OCI-LY3 (cell line): ENCODE data around the gene HECW1.

Experiments
- H2AFZ ChIP-seq: fragments of 200-600, 300-600 bp; shearing (Covaris generic); 2 replicates; pipeline ENCODE4 v1.6.0; 2014; ENCODE audit warnings: antibody characterized with exemption, low read depth, low read length
- H3K27ac ChIP-seq: fragments of 200-600, 300-600 bp; sonication (generic); 2 replicates; pipeline ENCODE4 v1.5.1; 2014; ENCODE audit warnings: mild to moderate bottlenecking, low read length, moderate library complexity, mixed read lengths
- H3K27me3 ChIP-seq: fragments of 200-600, 300-600 bp; sonication (generic); 2 replicates; pipeline ENCODE4 v1.6.1; 2014; ENCODE audit warnings: low read depth, low read length, mixed read lengths
- H3K36me3 ChIP-seq: fragments of 200-600, 300-600 bp; sonication (generic); replicated peaks from 2 replicates; pipeline ENCODE3; 2014; ENCODE audit warnings: low read depth, low read length, mixed read lengths
- H3K4me1 ChIP-seq: fragments of 300-600, 200-600 bp; sonication (generic); 2 replicates; pipeline ENCODE4 v1.6.1; 2014; ENCODE audit warnings: low read length, mixed read lengths
- H3K4me2 ChIP-seq: fragments of 200-600, 300-600 bp; sonication (generic); 2 replicates; pipeline ENCODE4 v1.6.1; 2014; ENCODE audit warnings: low read length, mixed read lengths
- H3K4me3 ChIP-seq: fragments of 300-600, 200-600 bp; sonication (generic); 2 replicates; pipeline ENCODE4 v1.5.1; 2014; ENCODE audit warnings: antibody characterized with exemption, mild to moderate bottlenecking, low read length, moderate library complexity
- H3K79me2 ChIP-seq: fragments of 300-600, 200-600 bp; shearing (Covaris generic); 2 replicates; pipeline ENCODE4 v1.6.1; 2014; ENCODE audit warnings: mild to moderate bottlenecking, low read length, mixed read lengths
- H3K9ac ChIP-seq: fragments of 300-600, 200-600 bp; shearing (Covaris generic); 2 replicates; pipeline ENCODE4 v1.6.0; 2014; ENCODE audit warnings: mild to moderate bottlenecking, low read length, moderate library complexity
- H3K9me3 ChIP-seq: fragments of 200-600, 300-600 bp; shearing (Covaris generic); 2 replicates; pipeline ENCODE4 v1.6.1; 2014; ENCODE audit warnings: low read length, mixed read lengths; ENCODE audit not compliant: insufficient read depth
- H4K20me1 ChIP-seq: fragments of 200-600, 300-600 bp; sonication (generic); 2 replicates; pipeline ENCODE4 v1.6.1; 2016; ENCODE audit warnings: low read length, mixed read lengths; ENCODE audit not compliant: insufficient read depth
- CTCF ChIP-seq: fragments of 200-600, 300-600 bp; sonication (generic); IDR thresholded peaks from 2 replicates; pipeline ENCODE4 v1.5.1; 2014; ENCODE audit warnings: antibody characterized with exemption, low read length, low read depth
- EZH2phosphoT487 ChIP-seq: fragments of 200-600 bp; shearing (Covaris generic); IDR thresholded peaks from 2 replicates; pipeline ENCODE4 v1.6.1; 2018; ENCODE audit warnings: antibody characterized with exemption, mixed run types, low read depth

The HECW1 gene

GRCh38 chr7:43291789-43292188, 179.3 kb downstream of the HECW1 start:
- H2AFZ ChIP-seq, result no peak overlapping the region
- no peaks in the 10 kb centered on the region for H4K20me1 ChIP-seq
- H3K9ac ChIP-seq, result no peak overlapping the region
- H3K79me2 ChIP-seq, result no peaks in the 10 kb centered on the region
- H3K27me3 ChIP-seq, result 0 out of 2 replicates have a peak, but pooled peaks cover 3% of the 10 kb centered on the region
- H3K9me3 ChIP-seq, result 0 out of 2 replicates have a peak, but pooled peaks cover 6% of the 10 kb centered on the region
- no peak overlapping the region for H3K4me3 ChIP-seq
- H3K36me3 ChIP-seq, result no peaks in the 10 kb centered on the region
- no peak for TF ChIP-seq CTCF
- TF ChIP-seq EZH2phosphoT487, result no peak
- H3K4me1 ChIP-seq, result no peaks in the 10 kb centered on the region
- H3K4me2 ChIP-seq, result no peak overlapping the region
- no peak overlapping the region for H3K27ac ChIP-seq

GRCh38 chr7:43292384-43292783, 179.9 kb downstream of the HECW1 start:
- Histone ChIP-seq H2AFZ (no peak overlapping the region), H3K4me3 (no peak overlapping the region), H4K20me1 (no peaks in the 10 kb centered on the region), H3K9me3 (0 out of 2 replicates have a peak, but pooled peaks cover 6% of the 10 kb centered on the region), H3K79me2 (no peaks in the 10 kb centered on the region), H3K4me2 (no peak overlapping the region), H3K27me3 (0 out of 2 replicates have a peak, but pooled peaks cover 3% of the 10 kb centered on the region), H3K36me3 (no peaks in the 10 kb centered on the region), H3K27ac (no peak overlapping the region), H3K9ac (no peak overlapping the region), H3K4me1 (no peaks in the 10 kb centered on the region)
- TF ChIP-seq EZH2phosphoT487, result no peak
- TF ChIP-seq CTCF, result no peak

GRCh38 chr7:43294080-43294630, 181.7 kb downstream of the HECW1 start:
- H3K4me1 ChIP-seq, result no peaks in the 10 kb centered on the region
- H3K9me3 ChIP-seq, result 0 out of 2 replicates have a peak, but pooled peaks cover 6% of the 10 kb centered on the region
- no peaks in the 10 kb centered on the region for H3K36me3 ChIP-seq
- H2AFZ ChIP-seq, result no peak overlapping the region
- H3K27me3 ChIP-seq, result 0 out of 2 replicates have a peak, but pooled peaks cover 3% of the 10 kb centered on the region
- H3K79me2 ChIP-seq, result no peaks in the 10 kb centered on the region
- H4K20me1 ChIP-seq, result no peaks in the 10 kb centered on the region
- H3K4me2 ChIP-seq, result no peak overlapping the region
- TF ChIP-seq EZH2phosphoT487, result no peak
- TF ChIP-seq CTCF, result no peak
- H3K4me3 ChIP-seq, result no peak overlapping the region
- H3K27ac ChIP-seq, result no peak overlapping the region
- H3K9ac ChIP-seq, result no peak overlapping the region

- peaks cover 6% of the 10 kb centered on the region; the same call in 1 of the 2 replicates for H3K27me3 ChIP-seq
Observed at GRCh38 chr7:43295429-43295828, 183.0 kb downstream of the HECW1 start.

More at GRCh38 chr7:43295429-43295828, 183.0 kb downstream of the HECW1 start:
- no peaks in the 10 kb centered on the region for H4K20me1 ChIP-seq
- no peak overlapping the region for H3K9ac ChIP-seq
- H3K36me3 ChIP-seq, result no peaks in the 10 kb centered on the region
- no peak overlapping the region for H2AFZ ChIP-seq
- H3K9me3 ChIP-seq, result 0 out of 2 replicates have a peak, but pooled peaks cover 4% of the 10 kb centered on the region
- H3K79me2 ChIP-seq, result no peaks in the 10 kb centered on the region
- H3K4me1 ChIP-seq, result no peaks in the 10 kb centered on the region
- no peak overlapping the region for H3K4me3 ChIP-seq
- H3K27ac ChIP-seq, result no peak overlapping the region
- no peak for TF ChIP-seq CTCF
- no peak for TF ChIP-seq EZH2phosphoT487
- no peak overlapping the region for H3K4me2 ChIP-seq
